ENCODE data around the gene DPM2.

The DPM2 gene

DNA sequence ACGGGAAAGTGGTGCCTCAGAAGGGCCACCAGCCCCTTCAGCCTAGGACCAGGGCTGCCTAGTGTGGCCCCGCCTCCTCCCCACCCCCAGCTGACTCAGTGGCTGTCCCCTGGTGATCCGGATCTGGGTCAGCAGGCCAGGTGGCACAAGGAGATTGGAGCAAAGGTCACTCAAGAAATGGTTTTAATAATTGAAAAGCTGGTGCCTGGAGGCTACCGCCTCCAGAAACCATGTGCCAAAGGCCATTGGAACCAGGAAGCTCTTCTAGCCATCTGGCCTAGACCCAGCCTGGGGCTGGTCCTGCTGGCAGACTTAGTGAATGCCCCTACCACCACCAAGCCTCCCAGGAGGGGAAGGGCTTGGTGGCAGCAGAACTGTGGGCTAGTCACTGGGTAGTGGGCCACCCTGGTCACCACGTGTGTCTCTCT is 22.3 kb downstream of the DPM2 start:
- Histone ChIP-seq H4K20me1 (ENCODE audit: insufficient read depth, low read length) (0 out of 2 replicates have a peak, but pooled peaks cover 6% of the 10 kb centered on the region), H3K9me3 (ENCODE audit: insufficient read depth, low read length) (no peaks in the 10 kb centered on the region), H3K79me2 (ENCODE audit: low read length) (peaks cover 72% of the 10 kb centered on the region), H3K9ac (ENCODE audit: low read length) (peak overlapping the region; percentile 99), H3K4me3 (ENCODE audit: low read length) (peak overlapping the region; percentile 96), H3K4me2 (ENCODE audit: low read length) (peak overlapping the region; percentile 98), H3K4me1 (ENCODE audit: low read length) (peaks cover 73% of the 10 kb centered on the region), H3K27ac (ENCODE audit: low read length) (peak overlapping the region; percentile 99), H2AFZ (ENCODE audit: low read depth, low read length) (no peak overlapping the region), H3K27me3 (ENCODE audit: low read depth, low read length) (no peaks in the 10 kb centered on the region), H3K36me3 (replicated peaks; ENCODE audit: low read depth, low read length) (peaks cover 53% of the 10 kb centered on the region)
- TF ChIP-seq EZH2phosphoT487 (IDR thresholded peaks at IDR 0.05; ENCODE audit: low read depth) (no peak), CTCF (IDR thresholded peaks at IDR 0.05; ENCODE audit: low read depth, low read length) (no peak)

GRCh38 chr9:127913682-127914081 is 24.0 kb downstream of the DPM2 start:
- Histone ChIP-seq H3K9me3 (ENCODE audit: insufficient read depth, low read length) (no peaks in the 10 kb centered on the region), H3K4me1 (ENCODE audit: low read length) (peaks cover 74% of the 10 kb centered on the region), H3K36me3 (replicated peaks; ENCODE audit: low read depth, low read length) (peaks cover 59% of the 10 kb centered on the region), H3K27ac (ENCODE audit: low read length) (peak overlapping the region; percentile 95; the same call in 1 of the 2 replicates), H3K4me3 (ENCODE audit: low read length) (no peak overlapping the region), H2AFZ (ENCODE audit: low read depth, low read length) (no peak overlapping the region), H3K79me2 (ENCODE audit: low read length) (peaks cover 76% of the 10 kb centered on the region), H3K27me3 (ENCODE audit: low read depth, low read length) (no peaks in the 10 kb centered on the region), H3K9ac (ENCODE audit: low read length) (no peak overlapping the region), H4K20me1 (ENCODE audit: insufficient read depth, low read length) (peaks cover 15% of the 10 kb centered on the region), H3K4me2 (ENCODE audit: low read length) (peak overlapping the region; percentile 25; the same call in 1 of the 2 replicates)
- TF ChIP-seq EZH2phosphoT487 (IDR thresholded peaks at IDR 0.05; ENCODE audit: low read depth) (no peak), CTCF (IDR thresholded peaks at IDR 0.05; ENCODE audit: low read depth, low read length) (no peak)

GRCh38 chr9:127912882-127913281 is 24.8 kb downstream of the DPM2 start:
- peaks cover 77% of the 10 kb centered on the region for H3K79me2 ChIP-seq (ENCODE audit: low read length)
- H2AFZ ChIP-seq (ENCODE audit: low read depth, low read length), result no peak overlapping the region
- peak overlapping the region; percentile 17; the same call in 1 of the 2 replicates for H3K4me3 ChIP-seq (ENCODE audit: low read length)
- H3K9ac ChIP-seq (ENCODE audit: low read length), result peak overlapping the region; percentile 34; the same call in 1 of the 2 replicates
- peak overlapping the region; percentile 95 for H3K27ac ChIP-seq (ENCODE audit: low read length)
- H3K9me3 ChIP-seq (ENCODE audit: insufficient read depth, low read length), result no peaks in the 10 kb centered on the region
- peaks cover 67% of the 10 kb centered on the region for H3K36me3 ChIP-seq (replicated peaks; ENCODE audit: low read depth, low read length)
- H4K20me1 ChIP-seq (ENCODE audit: insufficient read depth, low read length), result peaks cover 21% of the 10 kb centered on the region
- peak overlapping the region; percentile 53 for H3K4me2 ChIP-seq (ENCODE audit: low read length)
- H3K4me1 ChIP-seq (ENCODE audit: low read length), result peaks cover 74% of the 10 kb centered on the region
- no peaks in the 10 kb centered on the region for H3K27me3 ChIP-seq (ENCODE audit: low read depth, low read length)
- TF ChIP-seq EZH2phosphoT487 (IDR thresholded peaks at IDR 0.05; ENCODE audit: low read depth) (no peak), CTCF (IDR thresholded peaks at IDR 0.05; ENCODE audit: low read depth, low read length) (no peak)

DNA sequence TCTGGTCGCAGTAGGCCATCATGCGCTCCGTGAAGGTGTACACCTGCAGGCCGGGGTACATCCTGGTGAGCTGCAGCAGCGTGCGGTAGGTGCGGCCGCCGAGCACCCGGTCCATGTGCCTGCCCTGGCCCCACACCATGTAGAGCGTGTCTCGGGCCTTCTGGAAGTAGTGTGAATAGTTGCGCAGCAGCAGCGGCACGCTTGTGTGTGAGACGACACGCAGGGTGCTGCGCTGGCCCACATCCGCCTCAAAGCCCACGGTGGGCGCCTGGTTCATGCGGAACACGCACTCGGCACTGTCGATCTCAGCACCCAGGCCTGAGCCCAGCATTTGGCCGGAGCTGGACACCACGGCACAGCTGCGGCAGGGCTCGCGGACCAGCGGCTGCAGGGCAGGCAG is 25.4 kb downstream of the DPM2 start:
- Histone ChIP-seq H4K20me1 (ENCODE audit: insufficient read depth, low read length) (peaks cover 22% of the 10 kb centered on the region), H3K4me3 (ENCODE audit: low read length) (peak overlapping the region; percentile 37; the same call in 1 of the 2 replicates), H3K79me2 (ENCODE audit: low read length) (peaks cover 78% of the 10 kb centered on the region), H3K9me3 (ENCODE audit: insufficient read depth, low read length) (no peaks in the 10 kb centered on the region), H3K4me1 (ENCODE audit: low read length) (peaks cover 76% of the 10 kb centered on the region), H3K27me3 (ENCODE audit: low read depth, low read length) (no peaks in the 10 kb centered on the region), H3K4me2 (ENCODE audit: low read length) (peak overlapping the region; percentile 53), H3K36me3 (replicated peaks; ENCODE audit: low read depth, low read length) (peaks cover 70% of the 10 kb centered on the region), H3K9ac (ENCODE audit: low read length) (peak overlapping the region; percentile 44; the same call in 1 of the 2 replicates), H3K27ac (ENCODE audit: low read length) (peak overlapping the region; percentile 95), H2AFZ (ENCODE audit: low read depth, low read length) (no peak overlapping the region)
- TF ChIP-seq CTCF (IDR thresholded peaks at IDR 0.05; ENCODE audit: low read depth, low read length) (no peak), EZH2phosphoT487 (IDR thresholded peaks at IDR 0.05; ENCODE audit: low read depth) (no peak)

All from OCI-LY3 (cell line).